HCEC 1CT (cell line): Measurements from ENCODE around the gene VWA7.

ENCODE experiments used
- DNase-seq: peaks from one replicate; pipeline ENCODE4 v3.0.0-alpha.2; 2017

The VWA7 gene

GRCh38 chr6:31749301-31750036 is 27.7 kb downstream of the VWA7 start:
- DNase-seq, result no peak

- no peak for DNase-seq
Observed at GRCh38 chr6:31744422-31744821, 32.7 kb downstream of the VWA7 start.

GRCh38 chr6:31742894-31743293 is 34.2 kb downstream of the VWA7 start:
- DNase-seq, result no peak

- DNase-seq, result no peak
Observed at GRCh38 chr6:31741815-31742214, 35.3 kb downstream of the VWA7 start.

GRCh38 chr6:31740397-31741223 is 36.5 kb downstream of the VWA7 start:
- DNase-seq, result no peak

- DNase-seq, result peak; percentile 99
Observed at GRCh38 chr6:31739639-31740396, 37.3 kb downstream of the VWA7 start, which contains the start of gene MSH5. Gene MSH5 (plus strand): TSS chr6:31740005. CDS start chr6:31740467, 462 bp downstream.

GRCh38 chr6:31737991-31738979 is 38.8 kb downstream of the VWA7 start:
- peak; percentile 85 for DNase-seq

GRCh38 chr6:31737315-31737990 is 39.7 kb downstream of the VWA7 start:
- DNase-seq, result no peak

- DNase-seq, result no peak
Observed at GRCh38 chr6:31736768-31737314, 40.3 kb downstream of the VWA7 start.

- peak; percentile 83 for DNase-seq
Observed at GRCh38 chr6:31736021-31736767, 40.9 kb downstream of the VWA7 start, which contains the start of gene CLIC1. Gene CLIC1 (minus strand): TSS chr6:31736530. CDS start chr6:31736300, 230 bp downstream.

- peak; percentile 75 for DNase-seq
Observed at GRCh38 chr6:31734821-31735406, 42.2 kb downstream of the VWA7 start.

- no peak for DNase-seq
Observed at GRCh38 chr6:31734247-31734820, 42.8 kb downstream of the VWA7 start.

GRCh38 chr6:31733734-31734133 is 43.4 kb downstream of the VWA7 start:
- DNase-seq, result no peak

GRCh38 chr6:31732029-31732428 is 45.1 kb downstream of the VWA7 start:
- no peak for DNase-seq

GRCh38 chr6:31730631-31731086 is 46.5 kb downstream of the VWA7 start:
- no peak for DNase-seq

- peak; percentile 83 for DNase-seq
Observed at GRCh38 chr6:31729979-31730630, 47.0 kb downstream of the VWA7 start.

- peak; percentile 87 for DNase-seq
Observed at GRCh38 chr6:31729515-31729978, 47.6 kb downstream of the VWA7 start.

- DNase-seq, result no peak
Observed at GRCh38 chr6:31728767-31729514, 48.2 kb downstream of the VWA7 start, which contains the start of gene DDAH2. Gene DDAH2 (minus strand): TSS chr6:31729299. CDS start chr6:31729161, 138 bp downstream.
